ENCODE results near the gene RGS6. TPM values are rescaled to one million over a fixed set of nuclear protein-coding genes. Genes with fewer than 3 reads are reported as not detected.

The RGS6 gene
- total RNA-seq, 1 donor from 2014 or later = 0.34 TPM

DNA sequence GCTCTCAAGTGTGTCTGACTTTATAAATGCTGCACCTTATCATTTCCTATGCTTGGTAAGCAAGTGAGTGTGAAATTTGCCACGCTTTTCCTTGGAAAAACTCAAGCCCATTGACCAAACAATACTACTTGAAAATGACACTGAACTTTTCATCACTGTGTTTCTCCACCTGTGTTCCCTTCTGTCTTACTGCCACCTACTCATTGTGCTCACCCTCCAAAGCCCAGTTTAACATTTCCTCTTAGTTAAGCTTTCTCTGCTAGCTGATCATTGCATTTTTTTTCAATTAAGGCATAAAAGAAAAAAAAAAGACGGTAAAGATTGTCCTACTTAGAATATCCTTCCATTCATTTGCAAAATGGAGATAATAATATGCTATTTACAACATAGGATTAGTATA lies 516.0 kb downstream of the RGS6 start:
- Histone ChIP-seq H3K9me3 (ENCODE audit: insufficient read depth, low read depth, low read length) (no peaks in the 10 kb centered on the region), H3K4me3 (ENCODE audit: insufficient read depth, low read depth, low read length) (no peak overlapping the region), H3K36me3 (ENCODE audit: insufficient read depth, low read length) (no peaks in the 10 kb centered on the region), H2AFZ (ENCODE audit: low read depth, low read length) (no peak overlapping the region), H3K9ac (ENCODE audit: low read length) (no peak overlapping the region), H3K27ac (ENCODE audit: low read depth, low read length) (no peak overlapping the region), H3K4me2 (ENCODE audit: low read length) (no peak overlapping the region), H4K20me1 (ENCODE audit: insufficient read depth, low read length) (no peaks in the 10 kb centered on the region), H3K4me1 (ENCODE audit: insufficient read depth, low read length) (peaks cover 14% of the 10 kb centered on the region), H3K79me2 (ENCODE audit: insufficient read depth, low read length) (no peaks in the 10 kb centered on the region), H3K27me3 (ENCODE audit: insufficient read depth, low read length) (no peaks in the 10 kb centered on the region)
- Mint-ChIP-seq H3K36me3 (ENCODE audit: low read depth, unreplicated experiment) (no peaks in the 10 kb centered on the region), H3K4me1 (ENCODE audit: low read depth, unreplicated experiment) (peaks cover 33% of the 10 kb centered on the region), H3K27me3 (ENCODE audit: low read depth, unreplicated experiment) (no peaks in the 10 kb centered on the region), H3K4me3 (ENCODE audit: unreplicated experiment) (no peak overlapping the region), H3K9me3 (ENCODE audit: unreplicated experiment) (no peaks in the 10 kb centered on the region), H3K27ac (ENCODE audit: unreplicated experiment) (no peak overlapping the region)
- no peak for DNase-seq (ENCODE audit: low read depth)
- TF ChIP-seq, protein P1, sequence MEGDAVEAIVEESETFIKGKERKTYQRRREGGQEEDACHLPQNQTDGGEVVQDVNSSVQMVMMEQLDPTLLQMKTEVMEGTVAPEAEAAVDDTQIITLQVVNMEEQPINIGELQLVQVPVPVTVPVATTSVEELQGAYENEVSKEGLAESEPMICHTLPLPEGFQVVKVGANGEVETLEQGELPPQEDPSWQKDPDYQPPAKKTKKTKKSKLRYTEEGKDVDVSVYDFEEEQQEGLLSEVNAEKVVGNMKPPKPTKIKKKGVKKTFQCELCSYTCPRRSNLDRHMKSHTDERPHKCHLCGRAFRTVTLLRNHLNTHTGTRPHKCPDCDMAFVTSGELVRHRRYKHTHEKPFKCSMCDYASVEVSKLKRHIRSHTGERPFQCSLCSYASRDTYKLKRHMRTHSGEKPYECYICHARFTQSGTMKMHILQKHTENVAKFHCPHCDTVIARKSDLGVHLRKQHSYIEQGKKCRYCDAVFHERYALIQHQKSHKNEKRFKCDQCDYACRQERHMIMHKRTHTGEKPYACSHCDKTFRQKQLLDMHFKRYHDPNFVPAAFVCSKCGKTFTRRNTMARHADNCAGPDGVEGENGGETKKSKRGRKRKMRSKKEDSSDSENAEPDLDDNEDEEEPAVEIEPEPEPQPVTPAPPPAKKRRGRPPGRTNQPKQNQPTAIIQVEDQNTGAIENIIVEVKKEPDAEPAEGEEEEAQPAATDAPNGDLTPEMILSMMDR (IDR thresholded peaks at IDR 0.05; ENCODE audit: insufficient read depth, low read depth, low read length) = no peak
- no peak for TF ChIP-seq EZH2 (IDR thresholded peaks at IDR 0.05; ENCODE audit: insufficient read depth, low read length)
- no peak for FAIRE-seq

DNA sequence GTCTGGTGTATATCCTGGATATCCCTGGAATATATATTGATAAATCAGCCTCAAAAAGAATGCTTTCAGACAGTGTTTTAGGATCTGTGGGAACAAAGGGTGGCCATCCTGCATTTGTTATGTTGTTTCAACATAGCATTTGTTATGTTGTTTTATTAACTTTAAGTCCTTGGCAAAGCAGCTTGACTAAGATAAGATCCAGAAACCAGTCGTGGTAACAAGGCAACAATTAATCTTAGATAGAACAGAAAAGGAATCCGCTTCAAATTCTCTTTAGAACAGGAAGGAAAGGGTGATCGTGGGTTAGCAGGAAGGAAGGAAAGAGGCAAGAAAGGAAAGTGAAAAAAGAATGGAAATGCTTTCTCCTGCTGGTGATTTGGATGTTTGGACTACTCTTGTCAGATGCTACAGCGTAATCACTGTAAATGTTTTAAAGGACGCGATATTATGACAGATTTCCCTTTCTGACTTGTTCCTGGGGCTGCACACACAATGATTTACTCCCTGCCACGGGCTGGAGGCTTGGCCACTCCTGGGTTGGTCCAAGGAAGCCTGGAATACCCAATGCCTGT lies 518.3 kb downstream of the RGS6 start:
- Mint-ChIP-seq H3K27me3 (ENCODE audit: low read depth, unreplicated experiment) (no peaks in the 10 kb centered on the region), H3K4me1 (ENCODE audit: low read depth, unreplicated experiment) (peaks cover 20% of the 10 kb centered on the region), H3K27ac (ENCODE audit: unreplicated experiment) (peak overlapping the region; percentile 96)

More for the DNA sequence above, 518.3 kb downstream of the RGS6 start:
- TF ChIP-seq, protein P1 (IDR thresholded peaks at IDR 0.05; ENCODE audit: insufficient read depth, low read depth, low read length) = no peak
- TF ChIP-seq EZH2 (IDR thresholded peaks at IDR 0.05; ENCODE audit: insufficient read depth, low read length) = no peak
- FAIRE-seq = no peak
- Mint-ChIP-seq H3K36me3 (ENCODE audit: low read depth, unreplicated experiment) (no peaks in the 10 kb centered on the region), H3K4me3 (ENCODE audit: unreplicated experiment) (peak overlapping the region; percentile 37), H3K9me3 (ENCODE audit: unreplicated experiment) (no peaks in the 10 kb centered on the region)
- no peaks in the 10 kb centered on the region for H4K20me1 ChIP-seq (ENCODE audit: insufficient read depth, low read length)
- H3K4me2 ChIP-seq (ENCODE audit: low read length) = no peak overlapping the region
- DNase-seq (ENCODE audit: low read depth) = no peak
- H3K36me3 ChIP-seq (ENCODE audit: insufficient read depth, low read length) = no peaks in the 10 kb centered on the region
- H3K4me1 ChIP-seq (ENCODE audit: insufficient read depth, low read length) = no peaks in the 10 kb centered on the region
- H3K9ac ChIP-seq (ENCODE audit: low read length) = no peak overlapping the region
- no peaks in the 10 kb centered on the region for H3K79me2 ChIP-seq (ENCODE audit: insufficient read depth, low read length)
- H3K4me3 ChIP-seq (ENCODE audit: insufficient read depth, low read depth, low read length) = no peak overlapping the region
- no peaks in the 10 kb centered on the region for H3K27me3 ChIP-seq (ENCODE audit: insufficient read depth, low read length)
- H2AFZ ChIP-seq (ENCODE audit: low read depth, low read length) = peak overlapping the region; percentile 50
- H3K27ac ChIP-seq (ENCODE audit: low read depth, low read length) = no peak overlapping the region
- no peaks in the 10 kb centered on the region for H3K9me3 ChIP-seq (ENCODE audit: insufficient read depth, low read depth, low read length)

All from astrocyte (in vitro differentiated cells and primary cell).